Measurements from ENCODE around the gene CCP110. TPM values are rescaled to one million over a fixed set of nuclear protein-coding genes. Genes with fewer than 3 reads are reported as not detected.

CCP110 gene
- total RNA-seq, 1 donor from 2014 or later = 35.2 TPM

DNA sequence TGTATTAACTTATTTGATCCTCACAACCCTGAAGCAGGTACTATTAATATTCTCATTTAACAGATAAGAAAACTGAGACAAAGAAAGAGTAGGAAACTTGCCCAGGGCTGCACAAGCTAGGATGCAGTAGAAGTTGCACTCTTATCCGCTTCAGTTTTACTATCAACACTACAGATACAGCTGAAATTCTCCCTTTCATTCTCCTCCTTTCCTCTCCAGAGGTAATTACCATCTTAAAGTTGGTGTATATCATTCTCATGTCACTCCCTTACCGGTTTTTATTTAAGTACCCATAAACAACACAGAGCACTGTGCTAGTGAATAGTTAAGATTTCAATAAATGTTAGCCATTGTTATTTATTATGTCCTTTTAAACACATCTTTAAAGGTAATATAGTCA lies 5.4 kb upstream of the CCP110 start:
- Mint-ChIP-seq H3K27ac (ENCODE audit: unreplicated experiment) (no peak overlapping the region), H3K4me1 (peaks cover 32% of the 10 kb centered on the region), H3K36me3 (ENCODE audit: low read depth) (peaks cover 20% of the 10 kb centered on the region), H3K4me3 (peak overlapping the region; percentile 6), H3K9me3 (no peaks in the 10 kb centered on the region), H3K27me3 (ENCODE audit: low read depth) (no peaks in the 10 kb centered on the region)
- TF ChIP-seq, protein P1, sequence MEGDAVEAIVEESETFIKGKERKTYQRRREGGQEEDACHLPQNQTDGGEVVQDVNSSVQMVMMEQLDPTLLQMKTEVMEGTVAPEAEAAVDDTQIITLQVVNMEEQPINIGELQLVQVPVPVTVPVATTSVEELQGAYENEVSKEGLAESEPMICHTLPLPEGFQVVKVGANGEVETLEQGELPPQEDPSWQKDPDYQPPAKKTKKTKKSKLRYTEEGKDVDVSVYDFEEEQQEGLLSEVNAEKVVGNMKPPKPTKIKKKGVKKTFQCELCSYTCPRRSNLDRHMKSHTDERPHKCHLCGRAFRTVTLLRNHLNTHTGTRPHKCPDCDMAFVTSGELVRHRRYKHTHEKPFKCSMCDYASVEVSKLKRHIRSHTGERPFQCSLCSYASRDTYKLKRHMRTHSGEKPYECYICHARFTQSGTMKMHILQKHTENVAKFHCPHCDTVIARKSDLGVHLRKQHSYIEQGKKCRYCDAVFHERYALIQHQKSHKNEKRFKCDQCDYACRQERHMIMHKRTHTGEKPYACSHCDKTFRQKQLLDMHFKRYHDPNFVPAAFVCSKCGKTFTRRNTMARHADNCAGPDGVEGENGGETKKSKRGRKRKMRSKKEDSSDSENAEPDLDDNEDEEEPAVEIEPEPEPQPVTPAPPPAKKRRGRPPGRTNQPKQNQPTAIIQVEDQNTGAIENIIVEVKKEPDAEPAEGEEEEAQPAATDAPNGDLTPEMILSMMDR (conservative IDR thresholded peaks at IDR 0.05) = no peak
- no peak for DNase-seq (ENCODE audit: low read depth, low spot score)

DNA sequence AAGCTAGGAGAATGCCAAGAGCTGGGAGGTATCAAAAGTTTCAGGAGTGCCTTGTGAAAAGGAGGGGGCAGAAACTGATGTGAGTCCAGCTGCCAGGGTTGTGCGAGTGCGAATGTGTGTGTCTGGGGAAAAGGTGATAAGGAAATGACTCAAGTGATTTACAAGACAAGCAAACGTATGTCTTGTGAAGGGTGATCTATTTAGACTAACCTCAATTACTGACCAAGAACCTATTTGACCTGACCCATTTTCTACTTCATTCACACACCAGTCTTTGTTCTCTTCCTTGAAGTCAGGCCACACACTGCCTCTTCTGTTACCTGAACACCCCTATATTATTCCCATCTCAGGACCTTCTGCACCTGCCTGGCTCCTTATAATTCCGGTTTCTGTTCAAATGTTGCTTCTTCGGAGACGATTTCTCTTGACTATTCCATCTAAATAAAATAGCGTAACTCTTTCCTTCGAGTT lies 2.8 kb upstream of the CCP110 start:
- TF ChIP-seq, protein P1 (conservative IDR thresholded peaks at IDR 0.05) = no peak
- Mint-ChIP-seq H3K4me3 (peak overlapping the region; percentile 98), H3K27me3 (ENCODE audit: low read depth) (no peaks in the 10 kb centered on the region), H3K9me3 (no peaks in the 10 kb centered on the region), H3K36me3 (ENCODE audit: low read depth) (peaks cover 8% of the 10 kb centered on the region), H3K27ac (ENCODE audit: unreplicated experiment) (peak overlapping the region; percentile 75), H3K4me1 (peaks cover 53% of the 10 kb centered on the region)
- DNase-seq (ENCODE audit: low read depth, low spot score) = no peak

DNA sequence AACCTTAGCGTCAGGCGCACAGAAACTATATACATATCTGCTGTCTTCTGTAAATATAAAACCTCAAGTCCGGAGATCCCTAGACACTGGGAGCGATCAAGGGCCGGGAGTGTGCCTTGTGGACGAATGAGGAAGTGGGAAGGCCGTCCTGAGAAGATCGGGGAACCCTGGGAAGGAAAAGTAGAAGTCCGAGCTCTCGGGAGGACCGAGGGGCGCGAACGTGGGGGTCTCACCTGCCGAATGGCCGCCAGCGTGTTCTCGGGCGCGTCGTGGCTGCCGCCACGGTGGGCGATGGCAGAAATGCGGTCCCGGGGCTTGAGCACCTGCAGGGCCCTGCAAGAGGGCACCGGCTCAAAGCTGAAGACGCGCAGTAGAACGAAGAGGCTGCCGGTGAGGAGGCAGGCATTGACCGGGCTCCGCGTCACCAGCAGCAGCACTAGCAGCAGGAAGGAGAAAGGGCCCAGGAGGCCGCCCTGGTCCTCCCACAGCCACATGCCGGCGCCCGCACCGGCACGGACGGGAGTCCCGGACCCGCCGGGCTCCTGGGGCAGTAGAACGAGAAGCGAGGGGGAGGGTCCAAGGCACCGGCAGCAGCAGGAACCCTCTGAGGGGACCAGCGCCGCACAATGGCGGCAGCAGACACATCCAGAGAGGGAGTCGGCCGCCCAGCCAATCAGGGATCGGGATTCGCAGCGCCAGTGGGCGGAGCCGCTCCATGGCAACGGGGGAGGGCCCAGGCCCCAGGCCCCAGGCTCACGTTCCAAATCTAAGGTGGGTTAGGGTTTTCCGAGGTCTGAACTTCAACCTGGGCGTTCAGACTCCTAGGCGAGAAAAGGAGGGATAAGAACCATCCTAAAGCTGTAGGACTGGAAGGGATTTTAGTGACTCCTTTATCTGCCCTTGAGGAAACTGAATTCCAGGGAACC lies 2.0 kb upstream of the CCP110 start, which contains the start of gene GDE1:
GDE1 (minus strand) TSS at position 628 of the 926 bp plus-strand sequence; CDS start at position 494, 134 bp downstream.
- TF ChIP-seq, protein P1 (conservative IDR thresholded peaks at IDR 0.05) = peak; percentile 28
- H3K36me3 Mint-ChIP-seq (ENCODE audit: low read depth) = peaks cover 5% of the 10 kb centered on the region
- H3K27ac Mint-ChIP-seq (ENCODE audit: unreplicated experiment) = peak within 1 kb of the TSS; percentile 75
- peaks cover 55% of the 10 kb centered on the region for H3K4me1 Mint-ChIP-seq
- H3K27me3 Mint-ChIP-seq (ENCODE audit: low read depth) = no peaks in the 10 kb centered on the region
- peak; percentile 91 for DNase-seq (ENCODE audit: low read depth, low spot score)
- H3K9me3 Mint-ChIP-seq = no peaks in the 10 kb centered on the region
- H3K4me3 Mint-ChIP-seq = peak within 1 kb of the TSS; percentile 98

DNA sequence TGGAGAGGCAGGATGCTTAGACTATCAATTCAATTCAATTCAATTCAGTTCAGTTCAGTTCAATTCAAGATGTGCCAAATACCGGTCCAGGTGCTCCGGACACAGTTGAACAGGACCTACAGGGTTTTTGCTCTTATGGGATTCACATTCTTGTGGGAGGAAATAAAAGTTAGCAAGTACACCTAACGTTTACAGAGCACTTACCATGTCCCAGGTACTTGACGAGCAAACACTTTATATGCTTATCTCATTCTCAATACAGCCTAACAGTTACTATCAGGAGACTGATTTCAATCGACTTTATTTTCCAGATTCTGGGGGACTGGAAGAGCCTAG lies 1.4 kb upstream of the CCP110 start:
- Mint-ChIP-seq H3K27ac (ENCODE audit: unreplicated experiment) (no peak overlapping the region), H3K36me3 (ENCODE audit: low read depth) (no peaks in the 10 kb centered on the region), H3K27me3 (ENCODE audit: low read depth) (no peaks in the 10 kb centered on the region), H3K4me1 (peaks cover 58% of the 10 kb centered on the region), H3K4me3 (peak overlapping the region; percentile 98), H3K9me3 (no peaks in the 10 kb centered on the region)
- TF ChIP-seq, protein P1 (conservative IDR thresholded peaks at IDR 0.05) = no peak
- DNase-seq (ENCODE audit: low read depth, low spot score) = no peak

DNA sequence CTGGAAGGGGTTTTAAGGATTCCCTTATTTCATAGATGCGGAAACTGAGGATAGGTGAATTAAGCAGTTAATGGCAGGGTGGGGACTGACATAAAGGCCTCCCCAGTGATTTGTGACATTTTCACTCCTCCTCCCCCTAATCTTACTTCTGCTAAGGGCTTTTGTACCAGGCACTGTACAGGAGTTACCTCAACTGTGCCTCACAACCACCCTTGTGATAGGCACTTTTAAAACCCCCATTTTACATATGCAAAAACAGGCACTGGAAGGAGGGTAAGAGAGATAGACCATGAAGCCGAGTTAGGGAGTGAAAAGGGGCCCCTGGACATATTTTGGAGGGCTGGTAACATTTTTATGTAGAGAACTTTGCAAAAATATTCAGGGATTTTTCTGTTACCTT lies 982 bp upstream of the CCP110 start:
- Mint-ChIP-seq H3K4me1 (peaks cover 58% of the 10 kb centered on the region), H3K4me3 (peak overlapping the region; percentile 98), H3K27ac (ENCODE audit: unreplicated experiment) (no peak overlapping the region), H3K9me3 (no peaks in the 10 kb centered on the region), H3K36me3 (ENCODE audit: low read depth) (no peaks in the 10 kb centered on the region), H3K27me3 (ENCODE audit: low read depth) (no peaks in the 10 kb centered on the region)
- TF ChIP-seq, protein P1 (conservative IDR thresholded peaks at IDR 0.05) = no peak
- no peak for DNase-seq (ENCODE audit: low read depth, low spot score)

Data from neural crest cell (in vitro differentiated cells).